Sigmoid colon (tissue), 4 donors: Measurements from ENCODE around the gene NAP1L2.

Experiments used
- CTCF ChIP-seq, 4 experiments: fragments of 450-650 bp in 3 of 4; fragments of 200-600 bp in 1 of 4; IDR thresholded peaks; one replicate each; pipeline ENCODE4 v1.5.1; 2016 to 2019; ENCODE audit warnings: antibody characterized with exemption in 4 of 4, mild to moderate bottlenecking in 3 of 4, moderate library complexity in 2 of 4
- POLR2AphosphoS5 ChIP-seq, 4 donors: sonication (generic); formaldehyde crosslinking; IDR thresholded peaks; one replicate each; pipeline ENCODE4 v1.6.1; 2017; ENCODE audit warnings: antibody characterized with exemption in 4 of 4

DNA sequence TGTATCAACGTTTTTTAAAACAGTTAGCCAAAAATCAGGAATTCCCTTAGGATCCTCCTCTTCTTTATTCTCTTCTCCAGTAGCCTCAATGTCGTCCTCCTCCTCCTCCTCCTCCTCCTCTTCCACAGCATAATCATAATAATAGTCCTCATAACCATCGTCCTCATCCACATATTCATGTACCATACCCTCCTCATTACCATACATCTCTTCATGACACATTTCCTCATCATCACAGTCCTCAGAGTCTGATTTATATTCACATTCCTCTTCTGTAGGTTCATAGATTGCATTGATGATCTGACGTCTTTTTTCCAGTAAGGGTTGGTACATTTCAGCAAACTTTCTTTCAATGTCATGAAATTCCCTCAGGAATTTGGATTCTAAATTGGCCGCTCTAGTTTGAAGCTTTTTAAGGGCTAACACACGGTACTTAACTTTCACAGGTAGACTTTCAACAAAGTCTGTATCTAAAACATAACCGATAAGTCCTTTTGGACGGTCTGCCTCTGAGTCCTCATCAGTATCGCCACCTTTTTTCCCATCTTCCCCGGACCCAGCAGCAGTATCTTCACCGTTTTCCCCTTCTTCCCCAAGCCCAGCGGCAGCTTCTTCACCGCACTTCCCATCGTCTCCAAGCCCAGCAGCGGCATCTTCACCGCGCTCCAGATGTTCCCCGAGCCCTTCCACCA lies 771 bp downstream of the NAP1L2 start:
- no peak for TF ChIP-seq POLR2AphosphoS5 (IDR thresholded peaks at IDR 0.05)
- TF ChIP-seq CTCF (IDR thresholded peaks at IDR 0.05), result no peak
